H1 (cell line): Measurements from ENCODE around the gene COL25A1.

Experiments used
- BCL11A ChIP-seq, 2 experiments: IDR thresholded peaks; one replicate each; pipeline ENCODE4 v1.6.1; 2011; ENCODE audit warnings: low read depth in 2 of 2, low read length in 2 of 2, mild to moderate bottlenecking in 2 of 2
- CREB1 ChIP-seq: IDR thresholded peaks from 2 replicates; pipeline ENCODE4 v1.6.1; 2012; ENCODE audit warnings: inconsistent platforms
- MAFK ChIP-seq: IDR thresholded peaks from 2 replicates; pipeline ENCODE4 v1.6.1; 2012; ENCODE audit warnings: low read depth, mild to moderate bottlenecking, improper control_type of control experiment, low read length
- POLR2A ChIP-seq, 2 experiments: IDR thresholded peaks; 1 replicate in 1 of 2; 2 replicates in 1 of 2; pipeline ENCODE4 v1.6.1; 2011; ENCODE audit warnings: low read depth in 2 of 2, low read length in 2 of 2, mild to moderate bottlenecking in 2 of 2; ENCODE audit errors: control extremely low read depth in 1 of 2
- POLR2AphosphoS5 ChIP-seq: IDR thresholded peaks from 2 replicates; pipeline ENCODE4 v1.6.1; 2011; ENCODE audit warnings: low read depth, low read length
- SP1 ChIP-seq: IDR thresholded peaks from 2 replicates; pipeline ENCODE4 v1.6.1; 2011; ENCODE audit warnings: low read depth, low read length
- TF ChIP-seq, protein P1 (sequence below), 3 experiments: IDR thresholded peaks; 1 replicate in 2 of 3; 2 replicates in 1 of 3; pipeline versions ENCODE4 v1.5.1 to v1.6.1; 2011; ENCODE audit warnings: low read length in 3 of 3, mild to moderate bottlenecking in 3 of 3, inconsistent platforms in 2 of 3, low read depth in 1 of 3, moderate library complexity in 1 of 3; ENCODE audit not compliant: insufficient read depth in 1 of 3; ENCODE audit errors: control extremely low read depth in 1 of 3

DNA sequence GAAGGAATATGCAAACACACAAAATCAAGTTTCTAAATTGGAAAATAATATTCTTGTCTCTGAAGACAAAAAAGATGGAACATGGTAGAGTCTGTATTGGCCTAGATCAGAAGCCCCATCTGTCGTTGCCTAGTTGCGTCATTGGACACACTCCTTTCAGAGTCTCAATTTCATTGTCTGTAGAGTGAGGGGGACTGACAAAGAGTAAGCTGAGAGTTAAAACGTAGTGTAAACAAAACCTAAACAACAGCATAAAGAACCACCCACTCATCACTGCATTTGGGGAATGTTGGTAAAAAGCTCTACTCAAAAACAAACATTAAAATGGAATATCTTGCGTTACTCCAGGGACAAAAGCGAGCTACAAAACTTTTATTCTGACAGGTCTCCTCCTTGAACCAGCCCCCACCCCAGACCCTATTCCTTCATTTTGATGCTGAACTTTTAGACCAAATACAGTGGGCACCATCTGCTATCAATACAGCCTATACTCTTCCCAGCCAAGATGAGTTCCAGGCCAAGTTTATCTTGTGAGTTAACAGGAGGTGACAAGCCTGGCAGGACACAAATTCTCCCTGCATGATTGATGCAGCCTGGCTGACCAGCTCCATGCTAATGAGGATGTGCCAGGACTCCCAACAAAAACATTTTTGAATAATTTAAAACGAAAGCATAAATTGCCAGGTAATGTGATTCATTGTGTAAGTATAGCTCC lies 125.2 kb downstream of the COL25A1 start:
- TF ChIP-seq SP1 (no peak), POLR2A (IDR thresholded peaks at IDR 0.05; ENCODE audit: control extremely low read depth in 1 of 2, low read depth in 2 of 2, low read length in 2 of 2) (no peak), MAFK (no peak), CREB1 (no peak), BCL11A (IDR thresholded peaks at IDR 0.05; ENCODE audit: low read depth in 2 of 2, low read length in 2 of 2) (no peak), POLR2AphosphoS5 (no peak)
- TF ChIP-seq, protein P1, sequence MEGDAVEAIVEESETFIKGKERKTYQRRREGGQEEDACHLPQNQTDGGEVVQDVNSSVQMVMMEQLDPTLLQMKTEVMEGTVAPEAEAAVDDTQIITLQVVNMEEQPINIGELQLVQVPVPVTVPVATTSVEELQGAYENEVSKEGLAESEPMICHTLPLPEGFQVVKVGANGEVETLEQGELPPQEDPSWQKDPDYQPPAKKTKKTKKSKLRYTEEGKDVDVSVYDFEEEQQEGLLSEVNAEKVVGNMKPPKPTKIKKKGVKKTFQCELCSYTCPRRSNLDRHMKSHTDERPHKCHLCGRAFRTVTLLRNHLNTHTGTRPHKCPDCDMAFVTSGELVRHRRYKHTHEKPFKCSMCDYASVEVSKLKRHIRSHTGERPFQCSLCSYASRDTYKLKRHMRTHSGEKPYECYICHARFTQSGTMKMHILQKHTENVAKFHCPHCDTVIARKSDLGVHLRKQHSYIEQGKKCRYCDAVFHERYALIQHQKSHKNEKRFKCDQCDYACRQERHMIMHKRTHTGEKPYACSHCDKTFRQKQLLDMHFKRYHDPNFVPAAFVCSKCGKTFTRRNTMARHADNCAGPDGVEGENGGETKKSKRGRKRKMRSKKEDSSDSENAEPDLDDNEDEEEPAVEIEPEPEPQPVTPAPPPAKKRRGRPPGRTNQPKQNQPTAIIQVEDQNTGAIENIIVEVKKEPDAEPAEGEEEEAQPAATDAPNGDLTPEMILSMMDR (IDR thresholded peaks at IDR 0.05; ENCODE audit: control extremely low read depth in 1 of 3, insufficient read depth in 1 of 3, low read depth in 1 of 3, low read length in 3 of 3), result no peak
